Measurements from ENCODE around the gene SRMS. TPM values are rescaled to one million over a fixed set of nuclear protein-coding genes. Genes with fewer than 3 reads are reported as not detected.
"Not testable (repeated sequence)": the region's sequence is repeated elsewhere in the genome, so short reads cannot be mapped to it uniquely, and the experiment has no call there.

Gene SRMS
- total RNA-seq, 1 donor: not detected

- no peak for TF ChIP-seq CTCF (IDR thresholded peaks at IDR 0.05; ENCODE audit: insufficient read depth, low read length)
- H3K4me3 ChIP-seq (ENCODE audit: low read depth, low read length): peak overlapping the region; percentile 88
- DNase-seq (ENCODE audit: low read depth): no peak
These were observed 25.5 kb upstream of the SRMS start for GRCh38 chr20:63572788-63573646.

- TF ChIP-seq CTCF (IDR thresholded peaks at IDR 0.05; ENCODE audit: insufficient read depth, low read length): no peak
- no peak overlapping the region for H3K4me3 ChIP-seq (ENCODE audit: low read depth, low read length)
- DNase-seq (ENCODE audit: low read depth): no peak
These were observed 24.7 kb upstream of the SRMS start for GRCh38 chr20:63572071-63572787.

GRCh38 chr20:63571087-63571478, 23.5 kb upstream of the SRMS start:
- not testable (repeated sequence) for H3K4me3 ChIP-seq (ENCODE audit: low read depth, low read length); DNase-seq (ENCODE audit: low read depth)

GRCh38 chr20:63570281-63571086, 22.9 kb upstream of the SRMS start:
- no peak overlapping the region for H3K4me3 ChIP-seq (ENCODE audit: low read depth, low read length)
- no peak for DNase-seq (ENCODE audit: low read depth)
- no peak for TF ChIP-seq CTCF (IDR thresholded peaks at IDR 0.05; ENCODE audit: insufficient read depth, low read length)

- DNase-seq (ENCODE audit: low read depth): no peak
- H3K4me3 ChIP-seq (ENCODE audit: low read depth, low read length): no peak overlapping the region
- no peak for TF ChIP-seq CTCF (IDR thresholded peaks at IDR 0.05; ENCODE audit: insufficient read depth, low read length)
These were observed 21.7 kb upstream of the SRMS start for GRCh38 chr20:63568986-63569949.

GRCh38 chr20:63568170-63568981, 20.8 kb upstream of the SRMS start:
- DNase-seq (ENCODE audit: low read depth): no peak
- H3K4me3 ChIP-seq (ENCODE audit: low read depth, low read length): no peak overlapping the region
- no peak for TF ChIP-seq CTCF (IDR thresholded peaks at IDR 0.05; ENCODE audit: insufficient read depth, low read length)
